ENCODE results near the gene SPATA2. TPM values are rescaled to one million over a fixed set of nuclear protein-coding genes. Genes with fewer than 3 reads are reported as not detected.

The SPATA2 gene
- total and polyA plus RNA-seq, 2 experiments from 2014 or later = 5.3 to 9.3 TPM

DNA sequence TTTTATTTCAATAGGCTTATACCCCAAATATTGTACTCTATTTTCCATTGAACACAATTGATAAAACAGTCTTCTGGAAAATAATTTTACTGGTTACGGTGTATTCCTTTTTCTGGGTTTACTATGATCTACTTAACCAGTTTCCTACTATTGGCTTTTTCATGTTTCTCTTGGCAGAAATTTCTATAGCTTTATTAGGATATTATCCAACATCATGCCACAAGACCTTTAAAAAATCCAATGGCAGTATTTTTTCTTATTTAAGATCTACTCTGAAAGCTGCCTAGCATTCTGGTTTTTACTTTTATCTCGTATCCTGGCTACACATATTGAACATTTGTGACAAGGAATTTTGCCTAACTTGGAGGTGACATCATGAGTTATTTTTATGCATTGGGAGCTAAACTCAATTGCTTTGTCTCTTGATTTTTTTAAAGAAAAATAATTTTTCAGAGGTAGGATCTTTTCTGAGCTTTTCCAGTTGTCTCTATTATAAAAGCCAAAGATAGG, 57.2 kb downstream of the SPATA2 start:
- H3K27ac ChIP-seq (ENCODE audit: low read depth) = no peak overlapping the region
- no peak overlapping the region for H2AFZ ChIP-seq
- no peaks in the 10 kb centered on the region for H3K9me3 Mint-ChIP-seq
- peaks cover 7% of the 10 kb centered on the region for H3K36me3 Mint-ChIP-seq (ENCODE audit: low read depth)
- no peaks in the 10 kb centered on the region for H4K20me1 ChIP-seq (replicated peaks; ENCODE audit: insufficient read depth)
- no peak for DNase-seq (ENCODE audit: low spot score)
- no peaks in the 10 kb centered on the region for H3F3A ChIP-seq (replicated peaks; ENCODE audit: low read depth)
- no peak overlapping the region for H3K4me2 ChIP-seq
- H3K4me1 Mint-ChIP-seq = peaks cover 28% of the 10 kb centered on the region
- TF ChIP-seq, protein P1, sequence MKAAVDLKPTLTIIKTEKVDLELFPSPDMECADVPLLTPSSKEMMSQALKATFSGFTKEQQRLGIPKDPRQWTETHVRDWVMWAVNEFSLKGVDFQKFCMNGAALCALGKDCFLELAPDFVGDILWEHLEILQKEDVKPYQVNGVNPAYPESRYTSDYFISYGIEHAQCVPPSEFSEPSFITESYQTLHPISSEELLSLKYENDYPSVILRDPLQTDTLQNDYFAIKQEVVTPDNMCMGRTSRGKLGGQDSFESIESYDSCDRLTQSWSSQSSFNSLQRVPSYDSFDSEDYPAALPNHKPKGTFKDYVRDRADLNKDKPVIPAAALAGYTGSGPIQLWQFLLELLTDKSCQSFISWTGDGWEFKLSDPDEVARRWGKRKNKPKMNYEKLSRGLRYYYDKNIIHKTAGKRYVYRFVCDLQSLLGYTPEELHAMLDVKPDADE (IDR thresholded peaks at IDR 0.05) = no peak
- TF ChIP-seq, protein P2, sequence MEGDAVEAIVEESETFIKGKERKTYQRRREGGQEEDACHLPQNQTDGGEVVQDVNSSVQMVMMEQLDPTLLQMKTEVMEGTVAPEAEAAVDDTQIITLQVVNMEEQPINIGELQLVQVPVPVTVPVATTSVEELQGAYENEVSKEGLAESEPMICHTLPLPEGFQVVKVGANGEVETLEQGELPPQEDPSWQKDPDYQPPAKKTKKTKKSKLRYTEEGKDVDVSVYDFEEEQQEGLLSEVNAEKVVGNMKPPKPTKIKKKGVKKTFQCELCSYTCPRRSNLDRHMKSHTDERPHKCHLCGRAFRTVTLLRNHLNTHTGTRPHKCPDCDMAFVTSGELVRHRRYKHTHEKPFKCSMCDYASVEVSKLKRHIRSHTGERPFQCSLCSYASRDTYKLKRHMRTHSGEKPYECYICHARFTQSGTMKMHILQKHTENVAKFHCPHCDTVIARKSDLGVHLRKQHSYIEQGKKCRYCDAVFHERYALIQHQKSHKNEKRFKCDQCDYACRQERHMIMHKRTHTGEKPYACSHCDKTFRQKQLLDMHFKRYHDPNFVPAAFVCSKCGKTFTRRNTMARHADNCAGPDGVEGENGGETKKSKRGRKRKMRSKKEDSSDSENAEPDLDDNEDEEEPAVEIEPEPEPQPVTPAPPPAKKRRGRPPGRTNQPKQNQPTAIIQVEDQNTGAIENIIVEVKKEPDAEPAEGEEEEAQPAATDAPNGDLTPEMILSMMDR (conservative IDR thresholded peaks at IDR 0.05; ENCODE audit: low read depth in 2 of 2) = no peak
- no peak overlapping the region for H3K4me3 Mint-ChIP-seq
- H3K4me3 ChIP-seq = no peak overlapping the region
- no peaks in the 10 kb centered on the region for H3K79me2 ChIP-seq (replicated peaks; ENCODE audit: insufficient read depth)
- H3K27me3 Mint-ChIP-seq (ENCODE audit: insufficient read depth, low read depth, poor library complexity) = peaks cover 11% of the 10 kb centered on the region
- H3K9me2 ChIP-seq (ENCODE audit: insufficient read depth) = no peaks in the 10 kb centered on the region
- H3K27me3 ChIP-seq (ENCODE audit: insufficient read depth) = no peaks in the 10 kb centered on the region
- ATAC-seq = no peak
- H3K36me3 ChIP-seq (ENCODE audit: insufficient read depth) = no peaks in the 10 kb centered on the region
- no peak overlapping the region for H3K27ac Mint-ChIP-seq
- H3K4me1 ChIP-seq (ENCODE audit: insufficient read depth) = no peaks in the 10 kb centered on the region; the same call in 1 of the 2 replicates

DNA sequence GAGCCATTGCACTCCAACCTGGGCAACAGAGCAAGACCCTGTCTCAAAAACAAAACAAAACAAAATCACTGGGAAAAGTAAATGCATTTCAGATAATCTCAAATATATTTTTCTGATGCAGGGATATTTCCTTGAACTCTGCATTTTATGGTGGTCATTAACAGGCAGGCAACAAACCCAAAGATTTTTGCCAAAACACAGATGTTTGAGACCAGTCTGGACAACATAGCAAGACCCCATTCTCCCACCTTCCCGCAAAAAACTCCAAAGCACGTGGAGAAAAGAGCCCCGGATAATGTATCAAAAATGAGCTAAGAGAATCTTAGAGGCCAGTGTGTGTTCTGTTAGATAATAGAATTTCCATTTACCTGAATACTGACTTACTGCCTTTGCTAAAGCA, 58.4 kb downstream of the SPATA2 start:
- TF ChIP-seq POLR2AphosphoS5 (IDR thresholded peaks at IDR 0.05; ENCODE audit: low read depth) (no peak), ZNF114 (CRISPR knock-in tag; IDR thresholded peaks at IDR 0.05) (no peak), NANOG (IDR thresholded peaks at IDR 0.05; ENCODE audit: borderline replicate concordance) (no peak), ZNF331 (CRISPR knock-in tag; IDR thresholded peaks at IDR 0.05; ENCODE audit: low read depth) (no peak)
- TF ChIP-seq, protein P1 (IDR thresholded peaks at IDR 0.05) = no peak
- Histone ChIP-seq H3K27me3 (ENCODE audit: insufficient read depth) (no peaks in the 10 kb centered on the region), H4K20me1 (replicated peaks; ENCODE audit: insufficient read depth) (no peaks in the 10 kb centered on the region), H3F3A (replicated peaks; ENCODE audit: low read depth) (no peaks in the 10 kb centered on the region), H2AFZ (no peak overlapping the region), H3K36me3 (ENCODE audit: insufficient read depth) (no peaks in the 10 kb centered on the region), H3K9me2 (ENCODE audit: insufficient read depth) (no peaks in the 10 kb centered on the region), H3K4me3 (no peak overlapping the region), H3K27ac (ENCODE audit: low read depth) (no peak overlapping the region), H3K4me1 (ENCODE audit: insufficient read depth) (no peaks in the 10 kb centered on the region; the same call in 1 of the 2 replicates), H3K4me2 (no peak overlapping the region), H3K79me2 (replicated peaks; ENCODE audit: insufficient read depth) (no peaks in the 10 kb centered on the region)
- DNase-seq (ENCODE audit: low spot score) (no peak), ATAC-seq (no peak)
- H3K36me3 Mint-ChIP-seq (ENCODE audit: low read depth) = peaks cover 7% of the 10 kb centered on the region
- H3K27ac Mint-ChIP-seq = no peak overlapping the region
- H3K9me3 Mint-ChIP-seq = no peaks in the 10 kb centered on the region
- peaks cover 8% of the 10 kb centered on the region for H3K27me3 Mint-ChIP-seq (ENCODE audit: insufficient read depth, low read depth, poor library complexity)
- no peak overlapping the region for H3K4me3 Mint-ChIP-seq
- peaks cover 32% of the 10 kb centered on the region for H3K4me1 Mint-ChIP-seq
